DLD1 (cell line): Measurements from ENCODE around the gene MINDY3.
"Not testable (repeated sequence)": the region's sequence is repeated elsewhere in the genome, so short reads cannot be mapped to it uniquely, and the experiment has no call there.

Source experiments
- in situ Hi-C: cut with HindIII; loops from 2 replicates; pipeline ENCODE4 v1.10.0; 2017; ENCODE audit warnings: low sequenced_read_pairs

The MINDY3 gene

DNA sequence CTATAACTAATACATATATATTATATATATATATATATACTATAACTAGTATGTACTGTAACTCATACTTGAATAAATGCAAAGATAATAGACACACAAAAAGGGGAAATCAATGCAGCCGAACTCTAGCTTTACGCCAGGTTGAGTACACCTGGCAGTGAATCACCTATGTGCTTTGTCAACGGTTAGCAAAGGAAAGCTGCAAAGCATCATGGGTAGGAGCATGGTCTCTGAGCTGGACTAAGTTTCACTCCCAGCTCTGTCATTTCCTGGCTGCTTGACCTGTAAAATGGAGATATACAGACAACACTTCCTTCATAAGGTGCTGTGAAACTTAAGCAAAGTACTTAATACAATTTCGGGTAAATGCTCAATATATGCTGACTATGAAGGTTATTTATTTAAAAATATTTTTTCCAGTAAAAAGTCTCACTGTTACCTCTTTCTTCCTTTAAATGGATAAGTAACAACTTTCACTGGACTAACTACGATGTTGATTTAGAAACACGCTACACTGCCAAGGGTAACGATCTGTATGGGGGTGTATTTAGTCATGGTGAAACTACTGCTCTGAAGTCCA lies 78.8 kb downstream of the MINDY3 start:
- in situ Hi-C loops = no loop called here

DNA sequence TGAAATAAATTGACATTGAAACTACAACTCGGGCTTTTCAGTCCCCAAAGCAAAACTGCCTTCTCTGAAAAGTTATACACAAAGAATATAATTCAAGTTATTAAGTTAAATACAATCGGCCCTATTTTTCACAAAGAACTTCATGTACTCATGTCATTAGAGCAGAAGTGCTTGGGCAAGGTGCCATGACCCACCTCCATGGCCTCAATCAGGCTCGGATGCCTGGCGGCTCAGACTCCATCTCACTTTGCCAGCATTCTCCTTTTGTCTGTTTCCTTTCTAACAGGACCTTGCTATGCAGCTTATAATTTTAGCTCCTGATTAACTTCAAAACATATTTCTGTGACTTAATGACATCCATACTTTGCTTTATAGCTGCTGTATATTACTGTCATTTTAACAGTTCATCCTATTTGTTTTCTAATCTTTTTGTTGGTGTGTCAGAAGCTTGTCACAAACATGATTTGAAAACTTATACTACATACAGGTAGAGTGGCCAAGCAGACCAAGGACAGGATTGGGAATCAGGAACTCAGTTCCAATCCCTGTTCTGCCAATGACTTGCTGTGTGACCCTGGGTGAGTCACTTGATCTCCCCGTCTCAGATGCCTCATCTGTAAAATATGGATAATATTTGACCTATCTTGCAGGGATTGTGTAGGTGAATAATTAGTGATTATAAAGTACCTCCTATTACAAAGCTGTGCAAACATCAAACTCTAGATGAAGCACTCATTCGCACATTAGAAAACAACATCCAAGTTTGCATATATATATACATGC lies 79.8 kb downstream of the MINDY3 start:
- in situ Hi-C loops = no loop called here

DNA sequence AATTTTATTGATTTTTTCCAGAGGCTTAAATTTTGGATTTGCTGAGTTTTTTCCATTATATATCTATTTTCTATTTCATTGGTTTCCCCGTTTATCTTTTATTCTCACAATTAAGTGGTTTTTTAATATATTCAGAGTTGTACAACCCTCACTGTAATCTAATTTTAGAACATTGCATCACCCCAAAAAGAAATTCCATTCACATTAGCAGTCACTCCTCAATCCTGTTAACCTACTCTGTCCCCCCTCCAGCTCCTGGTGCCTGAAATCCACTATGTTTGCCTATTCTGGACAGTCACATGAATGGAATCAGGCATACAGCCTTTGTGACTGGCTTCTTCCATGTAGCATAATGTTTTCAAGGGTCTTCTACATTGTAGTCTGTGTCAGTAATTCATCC lies 84.8 kb downstream of the MINDY3 start:
- in situ Hi-C loops = no loop called here

DNA sequence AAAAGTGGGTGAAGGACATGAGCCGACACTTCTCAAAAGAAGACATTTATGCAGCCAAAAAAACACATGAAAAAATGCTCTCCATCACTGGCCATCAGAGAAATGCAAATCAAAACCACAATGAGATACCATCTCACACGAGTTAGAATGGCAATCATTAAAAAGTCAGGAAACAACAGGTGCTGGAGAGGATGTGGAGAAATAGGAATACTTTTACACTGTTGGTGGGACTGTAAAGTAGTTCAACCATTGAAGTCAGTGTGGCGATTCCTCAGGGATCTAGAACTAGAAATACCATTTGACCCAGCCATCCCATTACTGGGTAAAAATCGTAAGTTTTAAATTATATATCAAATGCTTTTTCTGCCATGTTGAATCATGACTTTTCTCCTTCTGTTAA lies 85.8 kb downstream of the MINDY3 start:
- in situ Hi-C loops = not testable (repeated sequence)

DNA sequence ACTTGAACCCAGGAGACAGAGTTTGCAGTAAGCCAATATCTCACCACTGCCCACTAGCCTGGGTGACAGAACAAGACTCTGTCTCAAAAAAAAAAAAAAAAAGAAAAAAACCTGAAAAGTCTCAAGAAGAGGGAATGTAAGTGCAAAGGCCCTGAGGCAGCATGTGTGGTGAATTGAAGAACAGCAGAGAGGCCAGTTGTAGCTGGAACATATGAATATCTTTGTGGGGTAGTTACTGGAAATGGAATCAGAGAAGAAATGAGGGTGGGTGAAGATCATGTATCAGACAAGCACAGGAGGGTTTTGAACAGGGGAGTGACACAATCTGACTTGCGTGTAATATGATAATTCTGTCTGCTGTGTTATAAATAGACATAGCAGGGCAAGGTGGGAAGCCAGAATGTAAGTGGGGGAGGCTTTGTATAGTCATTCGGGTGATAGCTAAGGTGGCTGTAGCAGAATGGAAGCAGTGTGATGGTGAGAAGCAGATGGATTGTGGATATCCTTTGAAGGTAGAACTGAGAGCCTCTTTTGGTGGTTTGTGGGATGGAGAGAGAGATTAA lies 95.3 kb downstream of the MINDY3 start:
- in situ Hi-C loops = no loop called here

DNA sequence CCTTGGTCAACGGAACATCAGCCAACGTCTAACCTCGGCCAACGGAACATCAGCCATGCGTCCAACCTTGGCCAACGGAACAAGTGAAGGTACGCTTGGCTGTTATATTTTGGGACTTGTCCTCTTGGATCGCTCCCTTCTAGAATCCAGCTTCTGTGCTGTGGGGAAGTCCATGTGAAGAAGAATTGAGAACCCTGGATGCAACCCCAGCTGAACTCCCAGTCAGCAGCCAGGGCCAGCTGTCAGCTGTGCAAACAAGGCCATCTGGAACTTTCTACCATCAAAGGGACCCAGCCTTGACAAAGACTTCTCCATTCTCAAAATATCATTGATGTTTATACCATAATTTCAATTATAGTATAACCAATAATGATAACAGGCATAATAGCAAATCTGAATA lies 97.3 kb downstream of the MINDY3 start:
- in situ Hi-C loops = no loop called here

DNA sequence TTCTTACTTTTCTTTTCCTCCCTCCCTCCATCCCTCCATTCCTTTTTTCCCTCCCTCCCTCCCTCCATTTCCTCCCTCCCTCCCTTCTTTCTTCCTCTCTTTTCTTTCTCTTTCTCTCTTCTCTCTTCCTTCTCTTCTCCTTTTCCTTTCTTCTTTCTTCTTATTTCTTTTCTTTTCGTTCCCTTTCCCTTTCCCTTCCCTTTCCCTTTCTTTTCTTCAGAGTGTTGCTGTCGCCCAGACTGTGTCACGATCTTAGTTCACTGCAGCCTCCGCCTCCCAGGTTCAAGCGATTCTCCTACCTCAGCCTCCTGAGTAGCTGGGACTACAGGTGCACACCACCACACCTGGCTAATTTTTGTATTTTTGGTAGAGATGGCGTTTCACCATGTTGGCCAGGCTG lies 98.1 kb downstream of the MINDY3 start:
- in situ Hi-C loops = not testable (repeated sequence)

DNA sequence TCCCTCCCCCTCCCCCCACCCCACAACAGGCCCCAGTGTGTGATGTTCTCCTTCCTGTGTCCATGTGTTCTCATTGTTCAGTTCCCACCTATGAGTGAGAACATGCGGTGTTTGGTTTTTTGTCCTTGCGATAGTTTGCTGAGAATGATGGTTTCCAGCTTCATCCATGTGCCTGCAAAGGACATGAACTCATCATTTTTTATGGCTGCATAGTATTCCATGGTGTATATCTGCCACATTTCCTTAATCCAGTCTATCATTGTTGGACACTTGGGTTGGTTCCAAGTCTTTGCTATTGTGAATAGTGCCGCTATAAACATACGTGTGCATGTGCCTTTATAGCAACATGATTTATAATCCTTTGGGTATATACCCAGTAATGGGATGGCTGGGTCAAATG lies 99.1 kb downstream of the MINDY3 start:
- in situ Hi-C loops = not testable (repeated sequence)

DNA sequence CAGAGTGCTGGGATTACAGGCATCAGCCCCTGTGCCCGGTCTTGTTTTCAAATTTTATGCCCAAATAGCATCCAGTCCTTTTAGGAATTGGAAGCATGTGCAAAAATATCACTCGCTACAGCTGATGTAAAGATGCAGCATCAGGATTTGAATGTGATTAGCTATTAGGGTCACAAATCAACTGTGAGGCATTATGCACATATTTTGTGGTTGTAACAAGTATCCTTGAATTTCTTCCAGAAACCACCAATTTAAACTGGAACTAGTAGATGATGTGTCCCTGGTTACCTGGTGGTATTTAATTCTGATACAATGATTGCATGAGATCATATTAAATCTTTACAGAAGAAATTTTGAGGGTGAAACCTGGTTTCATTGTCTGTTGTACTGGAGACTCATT lies 99.6 kb downstream of the MINDY3 start:
- in situ Hi-C loops = no loop called here

DNA sequence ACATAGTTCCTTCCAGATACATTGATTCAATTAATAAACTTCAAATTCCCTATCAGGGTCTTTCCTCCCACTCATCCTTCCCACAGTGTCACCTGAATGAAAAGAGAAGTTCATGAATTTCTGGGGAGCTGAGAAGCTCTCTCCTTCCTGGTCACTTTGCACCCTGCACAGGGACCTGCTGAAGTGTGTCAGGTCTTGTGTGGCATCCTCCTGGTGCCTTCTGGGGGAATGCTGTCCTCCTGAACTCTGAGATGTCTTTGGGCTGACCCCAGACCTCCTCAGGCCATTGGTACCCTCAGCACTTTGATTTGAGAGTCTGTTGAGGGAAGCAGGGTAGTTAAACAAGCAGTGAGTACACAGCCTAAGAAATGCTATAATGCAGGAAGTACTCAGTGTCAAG lies 101.0 kb downstream of the MINDY3 start:
- in situ Hi-C loops = no loop called here

DNA sequence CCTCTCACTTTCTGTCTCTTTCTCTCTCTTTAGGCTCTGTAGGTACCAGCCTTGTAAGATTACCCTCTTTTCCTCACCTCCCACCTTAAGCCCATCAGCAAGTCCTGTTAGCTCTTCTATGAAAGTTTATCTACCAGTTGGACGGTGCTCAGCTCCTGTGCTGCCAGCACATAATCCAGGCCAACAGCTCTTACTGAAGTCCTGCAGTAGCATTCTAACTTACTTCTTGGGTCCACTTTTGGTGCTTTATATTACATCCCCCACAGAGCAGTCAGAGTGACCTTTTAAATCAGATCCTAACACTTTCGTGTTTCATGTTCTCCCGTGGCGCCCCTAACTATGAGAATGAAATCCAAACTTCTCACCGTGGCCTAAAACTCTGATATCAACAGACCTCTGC lies 101.7 kb downstream of the MINDY3 start:
- in situ Hi-C loops = no loop called here

DNA sequence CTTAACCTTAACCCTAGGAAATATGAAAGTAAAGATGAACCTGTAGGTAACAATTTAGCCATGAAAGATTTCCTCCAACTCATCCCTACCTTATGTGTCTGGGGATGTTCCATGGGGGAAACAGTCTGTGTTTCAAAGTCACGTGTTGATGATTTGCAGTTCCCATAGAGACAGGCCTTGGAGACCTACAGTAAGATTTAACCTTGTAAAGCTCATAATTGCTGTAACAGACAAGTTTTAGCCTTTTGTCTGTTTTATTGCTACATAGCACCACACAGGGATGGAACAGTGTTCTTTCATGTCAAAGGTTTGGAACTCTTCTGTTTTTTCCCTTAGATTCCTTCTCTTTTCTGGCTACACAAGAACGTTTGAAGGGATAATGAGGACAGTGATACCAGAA lies 105.4 kb downstream of the MINDY3 start:
- in situ Hi-C loops = no loop called here

DNA sequence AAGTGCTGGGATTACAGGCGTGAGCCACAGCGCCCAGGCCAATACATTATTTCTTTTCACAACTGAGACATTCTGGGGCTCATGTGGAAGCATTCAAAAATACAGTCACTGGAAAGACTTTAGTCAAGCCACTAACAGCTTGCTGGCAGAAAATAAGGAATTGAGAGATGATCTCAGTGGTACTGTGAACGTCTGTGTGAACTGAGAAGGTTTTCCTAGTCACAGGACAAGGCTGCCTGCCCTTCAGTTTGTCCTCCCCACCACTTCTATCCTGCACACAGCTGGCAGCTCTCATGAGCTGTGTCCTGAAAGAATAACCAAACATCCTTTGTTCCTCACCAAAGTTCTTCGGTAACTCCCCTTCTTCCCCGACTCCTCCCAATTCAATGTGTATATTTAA lies 109.3 kb downstream of the MINDY3 start:
- in situ Hi-C loops = no loop called here

DNA sequence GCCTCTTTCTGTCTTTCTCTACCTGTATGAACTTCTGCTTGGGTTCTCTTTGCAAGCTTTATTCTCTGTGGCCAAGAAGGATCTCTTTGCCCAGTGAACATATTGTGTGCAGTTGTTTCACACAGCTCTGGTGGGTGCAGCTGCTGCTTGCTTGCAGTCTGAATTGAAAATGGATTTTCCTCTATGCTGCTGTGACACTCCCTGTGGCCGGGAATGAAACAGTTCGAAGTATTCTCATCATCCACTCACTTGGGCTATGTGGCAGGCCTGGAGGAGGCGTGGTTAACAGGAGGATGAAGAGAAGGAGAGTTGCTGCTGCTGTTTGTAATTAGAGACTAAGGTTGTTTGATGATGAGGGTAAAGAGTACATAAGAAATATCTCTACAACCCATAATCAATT lies 112.2 kb downstream of the MINDY3 start:
- in situ Hi-C loops = no loop called here

DNA sequence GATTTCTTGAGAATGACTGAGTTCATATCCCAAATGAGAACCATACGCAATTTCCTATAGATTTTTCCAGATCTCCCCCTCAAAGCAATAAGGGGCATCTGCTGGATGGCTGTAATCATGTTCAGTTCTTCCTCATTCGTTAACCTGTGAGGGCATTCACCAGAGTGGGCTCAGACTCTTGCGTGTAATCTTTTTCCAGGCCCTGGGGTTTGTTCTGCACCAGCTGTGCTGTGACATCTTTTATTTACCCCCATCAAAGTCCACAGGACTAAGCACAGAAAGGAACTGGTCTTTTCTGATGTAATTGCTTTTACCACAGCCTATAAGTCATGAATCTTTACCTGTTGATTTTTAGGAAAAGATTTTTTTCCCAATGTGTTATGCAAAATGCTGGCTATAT lies 112.7 kb downstream of the MINDY3 start:
- in situ Hi-C loops = no loop called here

DNA sequence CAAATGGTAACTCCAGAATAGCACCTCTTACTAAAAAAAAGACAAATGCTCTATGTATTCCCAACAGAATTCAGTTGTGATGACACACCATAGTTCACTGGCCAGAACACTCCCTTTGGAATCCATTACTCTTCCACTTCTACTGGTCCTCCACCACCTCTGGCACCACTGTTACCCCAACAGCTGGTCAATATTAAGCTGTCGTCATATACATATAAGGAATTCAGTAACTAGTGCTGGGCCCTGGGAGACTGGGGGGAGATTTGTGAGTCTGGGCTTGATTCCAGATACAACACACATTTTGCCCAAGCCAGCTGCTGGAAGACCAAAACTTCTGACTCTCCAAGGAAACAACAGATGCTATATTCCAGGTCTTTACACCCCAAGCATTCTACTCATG lies 114.6 kb downstream of the MINDY3 start:
- in situ Hi-C loops = no loop called here

DNA sequence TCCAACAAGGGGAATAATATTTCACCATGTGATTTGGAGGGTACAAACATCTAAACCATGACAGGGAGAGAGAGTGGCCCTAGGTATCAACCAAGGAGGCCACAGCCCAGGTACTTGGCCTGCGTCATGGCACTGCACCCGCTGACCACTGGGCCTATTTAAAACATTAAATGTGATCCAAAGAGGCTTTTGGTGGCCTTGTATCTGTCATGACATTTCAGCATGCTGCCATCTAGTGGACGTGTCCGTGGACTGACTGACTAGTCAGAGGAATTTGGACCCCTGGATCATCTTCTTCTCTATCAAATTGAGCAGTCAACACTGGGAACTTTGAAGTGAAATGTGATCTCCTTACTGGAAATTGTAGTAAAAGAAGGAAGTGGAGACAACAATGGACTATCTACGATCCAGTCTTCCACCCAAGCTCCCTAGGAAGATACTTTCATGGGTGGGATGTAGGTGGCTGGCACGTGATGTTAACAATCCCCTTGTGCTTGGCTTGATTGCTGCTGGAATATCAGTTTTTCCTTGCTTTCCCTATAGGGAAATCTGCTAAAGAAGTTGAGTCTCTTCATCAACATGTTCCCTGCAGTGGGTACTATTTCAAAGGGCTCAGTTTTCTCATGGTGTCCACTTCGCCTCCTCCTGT lies 116.0 kb downstream of the MINDY3 start:
- in situ Hi-C loops = no loop called here

DNA sequence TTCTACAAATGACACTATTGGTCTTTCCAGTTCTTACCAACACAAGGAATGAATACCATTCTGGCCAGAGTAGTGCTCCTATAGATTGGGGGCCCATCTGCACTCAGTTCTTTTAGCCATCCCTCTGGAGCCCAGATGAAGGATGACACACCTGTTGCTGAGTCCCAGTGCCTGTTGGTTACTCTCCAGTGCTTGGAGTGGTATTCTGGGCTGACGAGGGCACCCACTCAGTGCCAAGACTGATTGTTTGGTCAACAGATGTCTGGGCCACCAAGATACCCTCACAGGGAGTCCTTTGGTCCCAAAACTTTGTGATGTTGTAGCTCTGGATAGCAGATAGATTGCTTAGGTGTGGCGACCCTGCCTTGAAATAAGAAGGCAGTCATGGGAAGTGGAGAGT lies 116.9 kb downstream of the MINDY3 start:
- in situ Hi-C loops = no loop called here

DNA sequence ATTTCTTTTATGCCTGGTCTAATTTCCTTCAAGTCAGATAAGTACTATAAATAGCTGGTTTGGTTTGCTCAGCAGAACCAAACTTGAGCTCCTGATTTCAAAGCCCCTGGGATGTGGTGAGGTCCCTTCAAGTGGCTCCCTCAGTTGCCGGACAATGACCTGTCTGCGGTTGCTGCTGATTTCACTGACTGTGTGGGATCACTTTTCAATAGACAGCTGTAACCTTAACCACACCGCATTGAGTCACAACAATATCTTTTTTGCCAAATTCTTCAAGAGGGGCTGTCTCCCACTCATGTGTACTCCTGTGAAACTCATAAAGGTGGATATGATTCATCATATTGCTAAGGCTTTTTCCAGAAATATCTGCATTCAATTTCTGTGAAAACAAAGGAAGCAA lies 117.5 kb downstream of the MINDY3 start:
- in situ Hi-C loops = no loop called here

DNA sequence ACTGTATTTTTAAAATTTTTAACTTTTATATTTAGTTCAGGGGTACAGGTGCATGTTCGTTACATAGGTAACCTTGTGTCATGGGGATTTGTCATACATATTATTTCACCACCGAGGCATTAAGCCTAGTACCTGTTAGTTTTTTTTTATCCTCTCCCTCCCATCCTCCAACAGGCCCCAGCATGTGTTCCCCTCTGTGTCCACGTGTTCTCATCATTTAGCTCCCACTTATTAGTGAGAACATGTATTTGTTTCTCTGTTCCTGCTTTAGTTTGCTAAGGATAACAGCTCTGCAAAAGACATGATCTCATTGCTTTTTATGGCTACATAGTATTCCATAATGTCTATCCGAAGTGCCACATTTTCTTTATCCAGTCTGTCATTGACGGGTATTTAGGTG lies 118.2 kb downstream of the MINDY3 start:
- in situ Hi-C loops = no loop called here

DNA sequence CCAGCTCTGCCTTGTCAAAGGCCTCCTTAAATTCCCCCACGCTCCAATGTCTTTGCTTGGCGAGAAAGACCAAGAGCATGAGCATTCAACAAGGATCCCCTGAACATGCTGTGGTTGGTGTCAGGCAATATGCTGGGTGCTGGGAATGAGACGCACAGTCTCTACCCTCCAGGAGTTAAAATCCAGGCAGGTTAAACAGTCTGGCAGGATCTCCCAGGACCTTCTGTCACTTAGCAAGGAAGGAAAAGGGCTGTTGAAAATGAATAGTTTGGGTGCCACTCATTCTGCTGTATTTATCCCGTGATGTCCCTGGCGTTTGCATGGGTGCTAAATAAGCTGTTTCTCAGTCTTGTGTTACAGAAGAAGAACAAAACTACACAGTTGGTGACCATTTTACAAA lies 118.7 kb downstream of the MINDY3 start:
- in situ Hi-C loops = no loop called here

DNA sequence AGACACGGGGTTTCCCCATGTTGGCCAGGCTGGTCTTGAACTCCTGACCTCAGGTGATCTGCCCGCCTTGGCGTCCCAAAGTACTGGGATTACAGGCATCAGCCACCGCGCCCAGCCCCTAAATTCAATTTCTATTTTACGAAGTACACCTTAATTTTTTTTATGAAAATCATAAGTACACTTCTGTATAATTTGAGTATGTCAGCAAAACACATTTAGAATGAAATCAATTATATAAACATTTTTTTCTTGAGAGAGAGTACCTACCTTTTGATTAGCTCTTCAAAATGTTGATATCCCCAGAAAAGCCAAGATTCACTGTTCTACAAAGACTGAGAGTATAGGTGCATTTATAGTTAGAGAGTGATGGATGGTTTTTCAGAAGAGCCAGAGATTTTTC lies 120.0 kb downstream of the MINDY3 start:
- in situ Hi-C loops = no loop called here
